AG09319 (cell line): ENCODE data around the gene ZDHHC8.

Source experiments
- DNase-seq: peaks from one replicate; pipeline ENCODE4 v3.0.0-alpha.2; 2010; ENCODE audit warnings: low read depth; ENCODE audit errors: extremely low read depth
- CTCF ChIP-seq: IDR thresholded peaks from 2 replicates; pipeline ENCODE4 v1.5.1; 2011; ENCODE audit warnings: low read depth, mild to moderate bottlenecking, inconsistent platforms, low read length, moderate library complexity

ZDHHC8 gene

DNA sequence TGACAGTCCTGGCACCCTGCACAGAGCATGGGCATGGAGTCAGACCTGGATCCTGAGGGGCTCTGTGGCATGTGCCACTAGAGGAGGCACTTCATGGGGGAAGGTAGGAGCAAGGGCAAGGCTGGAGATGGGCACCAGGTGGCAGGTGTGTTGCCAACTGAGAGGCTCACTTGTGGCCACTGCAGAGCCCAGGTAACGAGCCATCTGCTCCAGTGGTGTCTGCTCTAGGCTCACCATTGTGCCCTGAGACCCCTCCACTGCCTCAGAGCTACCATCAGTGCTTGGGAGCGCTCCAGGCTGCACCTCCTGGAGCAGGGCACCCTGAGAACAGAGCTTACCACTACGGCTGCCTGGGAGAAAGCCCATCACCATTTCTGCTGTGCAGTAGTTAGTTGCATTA is 1.3 kb upstream of the ZDHHC8 start:
- TF ChIP-seq CTCF, result no peak
- DNase-seq, result no peak

- peak; percentile 49 for DNase-seq
- no peak for TF ChIP-seq CTCF
Measured at GRCh38 chr22:20130731-20131596, 640 bp upstream of the ZDHHC8 start.

DNA sequence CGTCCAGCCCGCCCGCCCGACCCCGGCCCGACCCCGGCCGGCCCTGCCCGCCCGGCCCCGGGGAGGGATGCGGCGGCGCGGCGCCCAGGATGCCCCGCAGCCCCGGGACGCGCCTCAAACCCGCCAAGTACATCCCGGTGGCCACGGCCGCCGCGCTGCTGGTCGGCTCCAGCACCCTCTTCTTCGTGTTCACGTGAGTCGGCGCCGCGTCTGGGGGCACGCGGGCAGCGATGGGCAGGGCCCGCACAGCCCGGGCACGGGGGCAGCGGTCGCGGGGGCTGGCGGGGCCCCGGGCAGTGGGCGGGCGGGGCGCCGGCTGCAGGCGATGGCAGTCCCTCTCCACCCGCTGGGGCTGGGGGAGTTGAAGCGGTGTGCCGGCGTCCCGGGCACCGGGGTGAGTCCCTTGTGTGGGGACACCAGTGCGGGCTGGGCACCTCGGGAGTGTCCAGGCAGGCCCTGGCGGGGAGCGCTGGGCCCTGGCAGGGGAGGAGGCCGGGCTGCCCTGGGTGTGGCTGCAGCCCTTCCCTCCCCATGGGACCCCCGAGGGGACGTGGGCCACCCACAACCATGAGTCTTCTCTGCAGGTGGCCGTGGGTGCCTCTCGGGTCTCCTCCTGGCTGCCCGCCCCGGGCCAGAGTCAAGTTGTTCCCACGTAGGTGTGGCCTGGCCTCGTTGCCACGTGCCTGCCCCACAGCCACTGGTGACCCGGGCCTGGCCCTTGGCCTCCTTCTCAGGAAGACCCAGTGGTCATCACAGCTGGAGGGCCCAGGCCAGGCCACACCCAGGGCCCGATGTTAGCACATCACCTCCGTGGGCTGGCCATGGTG is 468 bp downstream of the ZDHHC8 start:
- no peak for TF ChIP-seq CTCF

DNA sequence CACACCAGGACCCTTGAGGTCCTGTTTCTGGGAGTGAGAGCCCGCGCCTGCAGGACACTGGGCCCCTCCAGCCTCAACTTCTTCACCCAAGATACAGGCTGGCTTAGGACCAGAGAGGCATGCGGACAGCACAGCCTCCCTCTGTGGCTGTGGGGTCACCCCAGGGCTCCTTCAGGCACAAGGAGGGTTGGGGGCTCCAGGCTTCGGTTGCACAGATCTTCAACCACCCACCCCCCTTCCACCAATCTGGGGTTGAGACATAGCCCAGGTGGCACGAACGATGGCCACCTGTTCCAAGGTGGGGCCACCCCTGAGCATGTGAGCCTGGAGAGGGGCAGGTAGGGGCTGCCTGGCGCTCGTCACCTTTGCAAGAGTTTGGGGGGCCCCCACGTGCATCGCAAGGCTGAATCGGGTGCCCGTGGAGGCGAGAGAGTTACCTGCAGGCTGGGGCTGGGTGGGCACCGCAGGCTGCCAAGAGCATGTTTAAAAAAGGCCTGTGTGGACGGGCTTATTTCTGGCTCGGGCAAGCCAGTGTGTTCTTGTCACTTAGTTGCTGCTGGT is 1.2 kb downstream of the ZDHHC8 start:
- TF ChIP-seq CTCF, result no peak
- DNase-seq, result no peak

More for the DNA sequence above, 468 bp downstream of the ZDHHC8 start:
- no peak for DNase-seq

GRCh38 chr22:20133930-20134549 is 2.4 kb downstream of the ZDHHC8 start:
- no peak for DNase-seq
- TF ChIP-seq CTCF, result no peak

- TF ChIP-seq CTCF, result no peak
- DNase-seq, result no peak
Measured at GRCh38 chr22:20135265-20135664, 3.7 kb downstream of the ZDHHC8 start.
